NCI-H69 (cell line): ENCODE data around the gene ATP6V0B.

Experiments
- DNase-seq: peaks from one replicate; lab custom pipeline; 2025; lab: John Stamatoyannopoulos, UW

The ATP6V0B gene

GRCh38 chr1:44002606-44003157 is 27.9 kb downstream of the ATP6V0B start:
- no peak for DNase-seq

- DNase-seq: no peak
Measured at GRCh38 chr1:44008259-44008658, 33.5 kb downstream of the ATP6V0B start.

- DNase-seq: no peak
Measured at GRCh38 chr1:44010935-44011471, 36.2 kb downstream of the ATP6V0B start.

GRCh38 chr1:44012404-44012803 is 37.6 kb downstream of the ATP6V0B start:
- peak; percentile 41 for DNase-seq

- no peak for DNase-seq
Measured at GRCh38 chr1:44012941-44013609, 38.3 kb downstream of the ATP6V0B start.

GRCh38 chr1:44013949-44014348 is 39.2 kb downstream of the ATP6V0B start:
- DNase-seq: no peak

GRCh38 chr1:44014365-44015104 is 39.8 kb downstream of the ATP6V0B start:
- no peak for DNase-seq

- no peak for DNase-seq
Measured at GRCh38 chr1:44015206-44015605, 40.4 kb downstream of the ATP6V0B start.

GRCh38 chr1:44016041-44016889 is 41.5 kb downstream of the ATP6V0B start:
- DNase-seq: no peak

GRCh38 chr1:44016890-44017400 is 42.2 kb downstream of the ATP6V0B start:
- no peak for DNase-seq

- no peak for DNase-seq
Measured at GRCh38 chr1:44019466-44019948, 44.7 kb downstream of the ATP6V0B start.

GRCh38 chr1:44020464-44020863 is 45.7 kb downstream of the ATP6V0B start:
- no peak for DNase-seq

GRCh38 chr1:44021156-44021555 is 46.4 kb downstream of the ATP6V0B start:
- no peak for DNase-seq

- DNase-seq: no peak
Measured at GRCh38 chr1:44021581-44022321, 47.0 kb downstream of the ATP6V0B start.

GRCh38 chr1:44024031-44024902 is 49.5 kb downstream of the ATP6V0B start:
- no peak for DNase-seq

- DNase-seq: no peak
Measured at GRCh38 chr1:44024903-44025525, 50.3 kb downstream of the ATP6V0B start.

- DNase-seq: peak; percentile 62
Measured at GRCh38 chr1:44025816-44026215, 51.1 kb downstream of the ATP6V0B start.

GRCh38 chr1:44027320-44027719 is 52.6 kb downstream of the ATP6V0B start:
- DNase-seq: no peak
